Measurements from ENCODE around the gene EP400. TPM values are rescaled to one million over a fixed set of nuclear protein-coding genes. Genes with fewer than 3 reads are reported as not detected.

The EP400 gene
- total RNA-seq, 4 donors from 2014 or later, result 12.6 to 28.0 (median 22.8) TPM

DNA sequence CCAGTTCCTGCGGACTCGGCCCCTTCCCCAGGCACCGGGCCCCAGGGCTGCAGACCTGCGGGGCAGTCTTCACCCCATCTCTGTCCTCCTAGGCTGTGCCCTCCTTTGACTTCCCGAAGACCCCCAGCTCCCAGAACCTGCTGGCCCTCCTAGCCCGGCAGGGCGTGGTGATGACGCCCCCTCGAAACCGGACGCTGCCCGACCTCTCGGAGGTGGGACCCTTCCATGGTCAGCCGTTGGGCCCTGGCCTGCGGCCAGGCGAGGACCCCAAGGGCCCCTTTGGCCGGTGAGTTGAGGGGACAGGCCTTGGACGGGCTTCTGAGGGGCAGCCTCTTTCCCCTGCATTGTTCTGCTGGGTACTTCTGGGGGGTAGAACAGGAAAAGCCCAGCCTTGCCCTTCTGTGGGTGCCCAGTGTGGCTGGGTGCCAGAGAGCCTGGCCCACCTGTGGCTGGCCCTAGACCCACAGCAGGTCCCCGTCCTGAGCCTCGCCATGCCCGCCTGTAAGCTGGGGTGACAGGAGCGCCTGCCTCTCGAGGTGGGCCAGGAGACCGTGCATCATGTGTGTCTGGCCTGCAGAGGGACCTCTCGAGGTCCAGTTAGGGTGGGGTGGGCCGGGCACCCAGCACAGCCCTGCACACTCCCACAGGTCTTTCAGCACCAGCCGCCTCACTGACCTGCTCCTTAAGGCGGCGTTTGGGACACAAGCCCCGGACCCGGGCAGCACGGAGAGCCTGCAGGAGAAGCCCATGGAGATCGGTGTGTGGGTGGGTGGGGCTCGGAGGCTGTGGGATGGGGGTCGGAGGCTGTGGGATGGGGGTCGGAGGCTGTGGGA lies 33.2 kb upstream of the EP400 start:
- H3K4me1 ChIP-seq, result peaks cover 0 to 17% (median 13%) of the 10 kb centered on the region in 3 donors
- peak overlapping the region in 1 of 4 donors; percentile 27 for H3K27ac ChIP-seq
- ATAC-seq, result no peak
- no peak overlapping the region for H3K4me3 ChIP-seq
- 90% methylated on average over 10 of the region's 36 CpGs; no CpG with 5 or more reads in 1 of the 2 donors for WGBS, 2 donors (ENCODE audit: low coverage in 1 of 2)
- no peaks in the 10 kb centered on the region for H3K27me3 ChIP-seq
- TF ChIP-seq, protein P1, sequence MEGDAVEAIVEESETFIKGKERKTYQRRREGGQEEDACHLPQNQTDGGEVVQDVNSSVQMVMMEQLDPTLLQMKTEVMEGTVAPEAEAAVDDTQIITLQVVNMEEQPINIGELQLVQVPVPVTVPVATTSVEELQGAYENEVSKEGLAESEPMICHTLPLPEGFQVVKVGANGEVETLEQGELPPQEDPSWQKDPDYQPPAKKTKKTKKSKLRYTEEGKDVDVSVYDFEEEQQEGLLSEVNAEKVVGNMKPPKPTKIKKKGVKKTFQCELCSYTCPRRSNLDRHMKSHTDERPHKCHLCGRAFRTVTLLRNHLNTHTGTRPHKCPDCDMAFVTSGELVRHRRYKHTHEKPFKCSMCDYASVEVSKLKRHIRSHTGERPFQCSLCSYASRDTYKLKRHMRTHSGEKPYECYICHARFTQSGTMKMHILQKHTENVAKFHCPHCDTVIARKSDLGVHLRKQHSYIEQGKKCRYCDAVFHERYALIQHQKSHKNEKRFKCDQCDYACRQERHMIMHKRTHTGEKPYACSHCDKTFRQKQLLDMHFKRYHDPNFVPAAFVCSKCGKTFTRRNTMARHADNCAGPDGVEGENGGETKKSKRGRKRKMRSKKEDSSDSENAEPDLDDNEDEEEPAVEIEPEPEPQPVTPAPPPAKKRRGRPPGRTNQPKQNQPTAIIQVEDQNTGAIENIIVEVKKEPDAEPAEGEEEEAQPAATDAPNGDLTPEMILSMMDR (IDR thresholded peaks at IDR 0.05), result no peak
- no peak for TF ChIP-seq EP300 (IDR thresholded peaks at IDR 0.05)
- no peak for TF ChIP-seq POLR2AphosphoS5 (IDR thresholded peaks at IDR 0.05)
- no peak for TF ChIP-seq POLR2A (IDR thresholded peaks at IDR 0.05)
- H3K36me3 ChIP-seq, result peaks cover 0 to 96% of the 10 kb centered on the region in 2 donors
- no peaks in the 10 kb centered on the region for H3K9me3 ChIP-seq

DNA sequence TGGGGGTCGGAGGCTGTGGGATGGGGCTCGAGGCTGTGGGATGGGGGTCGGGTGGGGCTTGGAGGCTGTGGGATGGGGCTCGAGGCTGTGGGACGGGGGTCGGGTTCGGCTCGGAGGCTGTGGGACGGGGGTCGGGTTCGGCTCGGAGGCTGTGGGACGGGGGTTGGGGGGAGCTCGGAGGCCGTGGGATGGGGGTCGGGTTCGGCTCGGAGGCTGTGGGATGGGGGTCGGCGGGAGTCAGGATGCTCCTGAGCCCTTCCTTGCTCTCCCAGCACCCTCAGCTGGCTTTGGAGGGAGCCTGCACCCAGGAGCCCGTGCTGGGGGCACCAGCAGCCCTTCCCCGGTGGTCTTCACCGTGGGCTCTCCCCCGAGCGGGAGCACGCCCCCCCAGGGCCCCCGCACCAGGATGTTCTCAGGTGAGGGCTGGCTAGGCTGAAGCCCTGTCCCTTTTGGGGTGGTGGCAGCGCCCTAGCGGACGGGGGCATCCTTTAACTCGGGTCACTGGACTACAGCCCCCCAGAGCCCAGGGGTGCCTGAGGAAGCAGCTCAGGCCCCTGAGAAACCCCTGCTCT lies 32.5 kb upstream of the EP400 start:
- H3K4me1 ChIP-seq, result peaks cover 0 to 10% (median 8%) of the 10 kb centered on the region in 3 donors
- no peak overlapping the region for H3K4me3 ChIP-seq
- H3K27ac ChIP-seq, result no peak overlapping the region
- no CpG with 5 or more reads among the region's 31 CpGs for WGBS, 2 donors (ENCODE audit: low coverage in 1 of 2)
- no peak for ATAC-seq
- H3K36me3 ChIP-seq, result peaks cover 0 to 96% of the 10 kb centered on the region in 2 donors
- H3K9me3 ChIP-seq, result no peaks in the 10 kb centered on the region
- no peaks in the 10 kb centered on the region for H3K27me3 ChIP-seq
- TF ChIP-seq, protein P1 (IDR thresholded peaks at IDR 0.05), result no peak
- no peak for TF ChIP-seq POLR2A (IDR thresholded peaks at IDR 0.05)
- TF ChIP-seq EP300 (IDR thresholded peaks at IDR 0.05), result no peak
- no peak for TF ChIP-seq POLR2AphosphoS5 (IDR thresholded peaks at IDR 0.05)

DNA sequence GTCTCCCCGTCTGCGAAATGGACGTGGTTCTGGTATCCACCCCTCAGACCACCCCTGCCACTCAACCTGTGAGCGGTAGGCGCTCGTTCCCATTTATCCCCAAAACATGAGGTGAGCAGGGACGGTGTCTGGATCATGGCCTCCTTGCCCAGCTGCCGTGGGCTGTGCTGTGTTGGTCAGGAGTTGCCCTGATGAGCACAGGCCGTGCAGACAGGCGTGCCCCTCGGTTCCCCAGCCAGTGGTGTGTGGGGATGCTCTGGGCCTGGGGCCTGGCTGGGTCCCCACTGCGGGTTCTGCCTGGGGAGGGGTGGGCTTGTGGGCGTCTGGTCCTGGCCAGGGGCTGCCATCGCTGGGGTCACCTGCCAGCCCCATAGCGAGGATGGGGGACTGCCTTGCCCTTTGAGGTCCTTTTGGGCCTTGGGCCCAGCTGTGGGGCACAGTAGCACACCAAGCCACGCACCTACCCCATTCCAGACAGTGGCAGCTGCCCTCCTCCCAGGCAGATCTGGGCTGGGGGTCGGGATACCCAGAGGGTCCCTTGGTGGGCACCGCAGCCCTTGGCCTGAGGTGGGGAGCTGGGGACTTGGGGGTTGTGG lies 31.9 kb upstream of the EP400 start:
- no peaks in the 10 kb centered on the region for H3K27me3 ChIP-seq
- H3K4me1 ChIP-seq, result peaks cover 0 to 4% (median 2%) of the 10 kb centered on the region in 3 donors
- no CpG with 5 or more reads among the region's 18 CpGs for WGBS, 2 donors (ENCODE audit: low coverage in 1 of 2)
- H3K36me3 ChIP-seq, result peaks cover 0 to 96% of the 10 kb centered on the region in 2 donors
- no peak overlapping the region for H3K4me3 ChIP-seq
- no peaks in the 10 kb centered on the region for H3K9me3 ChIP-seq
- TF ChIP-seq EP300 (IDR thresholded peaks at IDR 0.05) (no peak), POLR2A (IDR thresholded peaks at IDR 0.05) (no peak), POLR2AphosphoS5 (IDR thresholded peaks at IDR 0.05) (no peak)
- TF ChIP-seq, protein P1 (IDR thresholded peaks at IDR 0.05), result no peak
- H3K27ac ChIP-seq, result no peak overlapping the region
- ATAC-seq, result no peak

DNA sequence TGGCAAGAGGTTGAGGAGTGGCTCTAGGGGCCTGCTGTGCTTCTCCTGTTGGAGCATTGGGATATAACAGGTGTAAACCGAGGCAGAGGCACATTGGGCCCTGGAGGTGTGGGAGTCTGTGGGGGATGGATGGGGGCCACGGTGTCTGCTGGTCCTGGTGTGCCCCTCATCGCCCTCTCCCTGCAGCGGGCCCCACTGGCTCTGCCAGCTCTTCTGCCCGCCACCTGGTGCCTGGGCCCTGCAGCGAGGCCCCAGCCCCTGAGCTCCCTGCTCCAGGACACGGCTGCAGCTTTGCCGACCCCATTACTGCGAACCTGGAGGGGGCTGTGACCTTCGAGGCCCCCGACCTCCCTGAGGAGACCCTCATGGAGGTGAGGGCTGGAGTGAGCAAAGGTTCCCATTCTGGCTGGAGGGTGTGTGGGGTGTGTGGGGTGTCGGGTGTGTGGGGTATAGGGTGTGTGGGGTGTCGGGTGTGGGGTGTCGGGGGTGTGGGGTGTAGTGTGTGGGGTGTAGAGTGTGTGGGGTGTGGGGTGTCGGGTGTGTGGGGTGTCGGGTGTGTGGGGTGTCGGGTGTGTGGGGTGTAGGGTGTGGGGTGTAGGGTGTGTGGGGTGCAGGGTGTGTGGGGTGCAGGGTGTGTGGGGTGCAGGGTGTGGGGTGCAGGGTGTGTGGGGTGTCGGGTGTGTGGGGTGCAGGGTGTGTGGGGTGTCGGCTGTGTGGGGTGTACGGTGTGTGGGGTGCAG lies 31.3 kb upstream of the EP400 start:
- Histone ChIP-seq H3K36me3 (peaks cover 0 to 96% of the 10 kb centered on the region in 2 donors), H3K4me3 (no peak overlapping the region), H3K9me3 (no peaks in the 10 kb centered on the region), H3K27ac (no peak overlapping the region), H3K27me3 (no peaks in the 10 kb centered on the region), H3K4me1 (no peaks in the 10 kb centered on the region)
- no peak for ATAC-seq
- 50% methylated on average over 1 of the region's 20 CpGs; no CpG with 5 or more reads in 1 of the 2 donors for WGBS, 2 donors (ENCODE audit: low coverage in 1 of 2)
- TF ChIP-seq POLR2A (IDR thresholded peaks at IDR 0.05) (no peak), EP300 (IDR thresholded peaks at IDR 0.05) (no peak), POLR2AphosphoS5 (IDR thresholded peaks at IDR 0.05) (no peak)
- TF ChIP-seq, protein P1 (IDR thresholded peaks at IDR 0.05), result no peak

Measured in gastroesophageal sphincter (tissue), 4 donors.